ENCODE measurements around the gene CMKLR1. TPM values are rescaled to one million over a fixed set of nuclear protein-coding genes. Genes with fewer than 3 reads are reported as not detected.

The CMKLR1 gene
- total and polyA plus RNA-seq, 2 donors (not counting 3 experiments of a cell fraction or from before 2014, with no cell fraction given) = 0.61 TPM; not detected in 1

DNA sequence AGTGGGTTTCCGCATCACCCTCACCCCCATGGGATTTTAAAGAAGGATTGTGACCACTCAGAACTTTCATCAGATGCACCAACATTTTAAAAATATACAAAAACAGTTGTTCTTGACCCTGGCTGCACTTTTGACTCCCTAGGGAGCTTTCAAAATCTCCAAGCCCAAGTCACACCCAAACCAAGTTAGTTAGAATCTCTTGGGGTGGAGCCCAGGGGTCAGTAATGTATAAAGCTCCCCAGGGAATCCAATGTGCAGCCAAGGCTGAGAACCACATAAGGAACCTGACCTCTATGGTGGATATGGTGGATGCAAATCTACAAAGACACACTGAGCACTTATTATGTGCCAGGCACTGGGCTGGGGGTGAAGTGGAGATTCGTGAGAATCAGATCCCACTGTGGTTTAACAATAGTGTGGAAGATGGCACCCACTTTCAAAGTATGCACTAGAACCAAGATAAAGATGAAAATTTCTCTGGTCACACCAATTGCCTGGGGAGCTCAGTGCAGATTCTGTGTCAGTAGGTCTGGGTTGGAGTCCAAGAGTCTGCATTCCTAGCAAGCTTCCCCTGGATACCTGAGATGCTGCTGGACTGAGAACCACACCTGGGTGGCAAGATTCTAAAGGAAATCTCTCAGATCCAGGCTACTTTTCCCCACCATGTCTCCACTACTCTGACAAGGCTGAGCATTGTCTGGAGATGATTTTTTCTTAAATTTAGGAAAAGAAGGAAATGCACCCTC, 18.9 kb upstream of the CMKLR1 start:
- Histone ChIP-seq H3K9me1 (replicated peaks; ENCODE audit: control insufficient read depth, extremely low read depth, insufficient read depth, low read length) (no peaks in the 10 kb centered on the region), H3K27me3 (ENCODE audit: control insufficient read depth in 2 of 2, insufficient read depth in 2 of 2, low read length in 2 of 2) (no peaks in the 10 kb centered on the region), H4K20me1 (replicated peaks; ENCODE audit: control insufficient read depth, extremely low read depth, insufficient read depth, low read length) (no peaks in the 10 kb centered on the region), H2AFZ (ENCODE audit: low read depth, low read length) (no peak overlapping the region), H3K9ac (replicated peaks; ENCODE audit: extremely low read depth, insufficient read depth, low read length) (no peak overlapping the region), H3K4me2 (ENCODE audit: insufficient read depth, low read length) (no peak overlapping the region), H3K36me3 (ENCODE audit: control insufficient read depth in 2 of 2, extremely low read depth in 1 of 2, insufficient read depth in 2 of 2, low read length in 2 of 2) (no peaks in the 10 kb centered on the region), H3K4me3 (replicated peaks in 1 of 3; ENCODE audit: insufficient read depth in 1 of 3, low read depth in 1 of 3, low read length in 3 of 3) (no peak overlapping the region), H3K79me2 (ENCODE audit: control insufficient read depth, insufficient read depth, low read length) (no peaks in the 10 kb centered on the region), H3K9me3 (replicated peaks; ENCODE audit: control insufficient read depth, insufficient read depth, low read length) (no peaks in the 10 kb centered on the region), H3K4me1 (ENCODE audit: control insufficient read depth, extremely low read depth, insufficient read depth, low read length) (no peaks in the 10 kb centered on the region), H3K27ac (ENCODE audit: insufficient read depth, low read depth, low read length) (no peak overlapping the region)
- BruUV-seq (replicated peaks) = no TSS peak
- intact Hi-C loops (cut with micrococcal nuclease) (no loop called here), dilution Hi-C loops (cut with MboI; ENCODE audit: extremely low pct_ligation_motif_present, low sequenced_read_pairs) (no loop called here)
- TF ChIP-seq FOS (IDR thresholded peaks at IDR 0.05; ENCODE audit: borderline replicate concordance, insufficient read depth, low read length) = no peak
- TF ChIP-seq POLR2AphosphoS5 (IDR thresholded peaks at IDR 0.05; ENCODE audit: insufficient read depth, low read depth, low read length) = no peak
- TF ChIP-seq GATA2 (IDR thresholded peaks at IDR 0.05; ENCODE audit: insufficient read depth, insufficient read length, low read depth, low read length) = no peak
- TF ChIP-seq EZH2 (IDR thresholded peaks at IDR 0.05; ENCODE audit: borderline replicate concordance, low read depth, low read length, severe bottlenecking) = no peak
- no peak for TF ChIP-seq JUN (IDR thresholded peaks at IDR 0.05; ENCODE audit: borderline replicate concordance, insufficient read depth, insufficient read length, low read depth)
- TF ChIP-seq MYC (IDR thresholded peaks at IDR 0.05; ENCODE audit: low read depth, low read length) = no peak
- TF ChIP-seq MAX (IDR thresholded peaks at IDR 0.05; ENCODE audit: insufficient read depth, insufficient read length) = no peak
- TF ChIP-seq POLR2A (IDR thresholded peaks at IDR 0.05; ENCODE audit: low read depth, low read length) = no peak
- no peak for TF ChIP-seq CTCF (IDR thresholded peaks at IDR 0.05; ENCODE audit: extremely low read depth in 1 of 2, insufficient read depth in 1 of 2, low read depth in 1 of 2, low read length in 2 of 2)
- ChIA-PET CTCF (no interaction called here), POLR2A (no interaction called here)
- no peak for FAIRE-seq
- DNase-seq (ENCODE audit: low read depth, low spot score) = no peak
